HEK293 (cell line): ENCODE measurements around the gene AGAP9.
"Not testable (repeated sequence)": the region's sequence is repeated elsewhere in the genome, so short reads cannot be mapped to it uniquely, and the experiment has no call there.

Experiments
- CTCF ChIA-PET: fragments of 350-600 bp; formaldehyde crosslinking; extraction: SDS; loops from one replicate; lab custom pipeline; 2021; ENCODE audit warnings: antibody characterized with exemption; lab: Yijun Ruan, JAX
- POLR2A ChIA-PET: fragments of 300-600 bp; formaldehyde crosslinking; extraction: SDS; loops from one replicate; lab custom pipeline; 2020; ENCODE audit warnings: antibody characterized with exemption, inconsistent platforms; lab: Yijun Ruan, JAX
- H3K27ac ChIP-seq: fragments of 200-500 bp; sonication (Bioruptor generic); 2 replicates; pipeline ENCODE4 v1.5.1; 2014; ENCODE audit warnings: low read depth, low read length, control low read depth, inconsistent platforms; ENCODE audit errors: extremely low read depth
- H3K36me3 ChIP-seq, 2 experiments: fragments of 200-500 bp in 1 of 2; sonication (Bioruptor generic) in 1 of 2; 1 replicate in 1 of 2; 2 replicates in 1 of 2; pipeline ENCODE4 v1.5.1; 2014 to 2017; ENCODE audit warnings: inconsistent platforms in 2 of 2, low read length in 2 of 2; ENCODE audit not compliant: control insufficient read depth in 2 of 2, insufficient read depth in 1 of 2
- H3K4me1 ChIP-seq: fragments of 200-500 bp; sonication (Bioruptor generic); 2 replicates; pipeline ENCODE4 v1.5.1; 2014; ENCODE audit warnings: mild to moderate bottlenecking, low read length, inconsistent platforms; ENCODE audit not compliant: control insufficient read depth, insufficient read depth
- H3K4me3 ChIP-seq: 2 replicates; pipeline ENCODE4 v1.5.1; 2011; ENCODE audit warnings: low read depth, mild to moderate bottlenecking, control low read depth, low read length, moderate library complexity
- H3K9me3 ChIP-seq: fragments of 200-500 bp; sonication (Bioruptor generic); 2 replicates; pipeline ENCODE4 v1.5.1; 2014; ENCODE audit warnings: low read depth, low read length, inconsistent platforms; ENCODE audit not compliant: control insufficient read depth, insufficient read depth
- BCL11B ChIP-seq: fragments of 450-650 bp; formaldehyde crosslinking; IDR thresholded peaks from 2 replicates; pipeline ENCODE4 v1.5.1; 2016; ENCODE audit warnings: low read depth, missing biosample characterization, missing genetic modification characterization
- CTCF ChIP-seq: fragments of 450-650 bp; formaldehyde crosslinking; IDR thresholded peaks from 2 replicates; pipeline ENCODE4 v1.5.1; 2016; ENCODE audit warnings: missing biosample characterization, missing genetic modification characterization
- KLF7 ChIP-seq: fragments of 450-650 bp; formaldehyde crosslinking; IDR thresholded peaks from 2 replicates; pipeline ENCODE4 v1.5.1; 2016; ENCODE audit warnings: missing biosample characterization, missing genetic modification characterization, borderline replicate concordance
- KLF9 ChIP-seq: fragments of 450-650 bp; formaldehyde crosslinking; IDR thresholded peaks from 2 replicates; pipeline ENCODE4 v1.5.1; 2016; ENCODE audit warnings: missing biosample characterization, missing genetic modification characterization, low read depth
- PRDM10 ChIP-seq: fragments of 450-650 bp; formaldehyde crosslinking; IDR thresholded peaks from 2 replicates; pipeline ENCODE4 v1.5.1; 2016; ENCODE audit warnings: missing biosample characterization, missing genetic modification characterization
- RBAK ChIP-seq: fragments of 450-650 bp; formaldehyde crosslinking; IDR thresholded peaks from 2 replicates; pipeline ENCODE4 v1.5.1; 2016; ENCODE audit warnings: missing biosample characterization, missing genetic modification characterization
- REST ChIP-seq: fragments of 450-650 bp; formaldehyde crosslinking; IDR thresholded peaks from 2 replicates; pipeline ENCODE4 v1.5.1; 2016; ENCODE audit warnings: missing biosample characterization, missing genetic modification characterization
- TSHZ1 ChIP-seq: fragments of 450-650 bp; formaldehyde crosslinking; IDR thresholded peaks from 2 replicates; pipeline ENCODE4 v1.5.1; 2016; ENCODE audit warnings: missing biosample characterization, missing genetic modification characterization, borderline replicate concordance
- YY2 ChIP-seq: fragments of 450-650 bp; formaldehyde crosslinking; IDR thresholded peaks from 2 replicates; pipeline ENCODE4 v1.5.1; 2016; ENCODE audit warnings: missing biosample characterization, missing genetic modification characterization
- ZBTB1 ChIP-seq: fragments of 450-650 bp; formaldehyde crosslinking; IDR thresholded peaks from 2 replicates; pipeline ENCODE4 v1.5.1; 2016; ENCODE audit warnings: missing biosample characterization, missing genetic modification characterization
- ZFP3 ChIP-seq: fragments of 450-650 bp; formaldehyde crosslinking; IDR thresholded peaks from 2 replicates; pipeline ENCODE4 v1.5.1; 2016; ENCODE audit warnings: low read depth, missing biosample characterization, missing genetic modification characterization
- ZFP37 ChIP-seq: fragments of 450-650 bp; formaldehyde crosslinking; IDR thresholded peaks from 2 replicates; pipeline ENCODE4 v1.5.1; 2016; ENCODE audit warnings: missing biosample characterization, missing genetic modification characterization
- ZIC2 ChIP-seq: fragments of 450-650 bp; formaldehyde crosslinking; IDR thresholded peaks from 2 replicates; pipeline ENCODE4 v1.5.1; 2016; ENCODE audit warnings: missing biosample characterization, missing genetic modification characterization
- ZNF121 ChIP-seq: fragments of 450-650 bp; formaldehyde crosslinking; IDR thresholded peaks from 2 replicates; pipeline ENCODE4 v1.5.1; 2016; ENCODE audit warnings: missing biosample characterization, missing genetic modification characterization
- ZNF394 ChIP-seq: fragments of 450-650 bp; formaldehyde crosslinking; IDR thresholded peaks from 2 replicates; pipeline ENCODE4 v1.5.1; 2016; ENCODE audit warnings: missing biosample characterization, missing genetic modification characterization, mild to moderate bottlenecking, moderate library complexity, borderline replicate concordance
- ZNF426 ChIP-seq: fragments of 450-650 bp; formaldehyde crosslinking; IDR thresholded peaks from 2 replicates; pipeline ENCODE4 v1.5.1; 2017; ENCODE audit warnings: missing biosample characterization, missing genetic modification characterization, mild to moderate bottlenecking, inconsistent platforms, moderate library complexity
- ZNF561 ChIP-seq: fragments of 450-650 bp; IDR thresholded peaks from 2 replicates; pipeline ENCODE4 v1.5.1; 2018; ENCODE audit warnings: missing biosample characterization, missing genetic modification characterization, borderline replicate concordance
- ZNF610 ChIP-seq: fragments of 450-650 bp; formaldehyde crosslinking; IDR thresholded peaks from 2 replicates; pipeline ENCODE4 v1.5.1; 2016; ENCODE audit warnings: missing biosample characterization, missing genetic modification characterization, borderline replicate concordance
- ZNF768 ChIP-seq: fragments of 450-650 bp; formaldehyde crosslinking; IDR thresholded peaks from 2 replicates; pipeline ENCODE4 v1.5.1; 2018; ENCODE audit warnings: missing biosample characterization, mild to moderate bottlenecking, missing genetic modification characterization
- ZXDB ChIP-seq: fragments of 450-650 bp; formaldehyde crosslinking; IDR thresholded peaks from 2 replicates; pipeline ENCODE4 v1.5.1; 2016; ENCODE audit warnings: missing biosample characterization, missing genetic modification characterization

The AGAP9 gene

GRCh38 chr10:47553860-47554247 is 30.4 kb upstream of the AGAP9 start (continued):
- peak; percentile 66; the same call in 1 of the 2 replicates for TF ChIP-seq TSHZ1
- TF ChIP-seq RBAK (tag by site-specific recombination) = peak; percentile 77; the same call in 1 of the 2 replicates
- TF ChIP-seq ZBTB1 (tag by site-specific recombination) = peak; percentile 94
- TF ChIP-seq ZNF426 (tag by site-specific recombination) = peak; percentile 98
- 0 out of 2 replicates have a peak, but pooled peaks have one; percentile 33 for TF ChIP-seq ZNF610 (tag by site-specific recombination)

- H3K9me3 ChIP-seq, POLR2A ChIA-PET, CTCF ChIA-PET, H3K36me3 ChIP-seq, H3K4me1 ChIP-seq: not testable (repeated sequence)
- peak overlapping the region; percentile 86 for H3K4me3 ChIP-seq
- peak overlapping the region; percentile 70 for H3K27ac ChIP-seq
- TF ChIP-seq YY2 (tag by site-specific recombination) = 0 out of 2 replicates have a peak, but pooled peaks have one; percentile 19
- TF ChIP-seq ZNF561 = peak; percentile 93
- TF ChIP-seq ZFP37 = peak; percentile 99
- TF ChIP-seq KLF9 (tag by site-specific recombination) = peak; percentile 50; the same call in 1 of the 2 replicates
- 0 out of 2 replicates have a peak, but pooled peaks have one; percentile 65 for TF ChIP-seq ZNF121
- TF ChIP-seq CTCF (tag by site-specific recombination) = peak; percentile 36; the same call in 1 of the 2 replicates
- TF ChIP-seq ZXDB = peak; percentile 93
- 0 out of 2 replicates have a peak, but pooled peaks have one; percentile 67 for TF ChIP-seq BCL11B (tag by site-specific recombination)
- peak; percentile 73 for TF ChIP-seq ZNF610 (tag by site-specific recombination)
- peak; percentile 79 for TF ChIP-seq REST (tag by site-specific recombination)
- TF ChIP-seq ZNF394 = peak; percentile 60; the same call in 1 of the 2 replicates
- TF ChIP-seq PRDM10 (tag by site-specific recombination) = peak; percentile 69
- TF ChIP-seq ZIC2 (tag by site-specific recombination) = peak; percentile 28; the same call in 1 of the 2 replicates
- peak; percentile 54; the same call in 1 of the 2 replicates for TF ChIP-seq ZNF768
- TF ChIP-seq ZFP3 (tag by site-specific recombination) = 0 out of 2 replicates have a peak, but pooled peaks have one; percentile 18
- peak; percentile 62; the same call in 1 of the 2 replicates for TF ChIP-seq KLF7 (tag by site-specific recombination)
Observed at GRCh38 chr10:47553214-47553859, 29.9 kb upstream of the AGAP9 start.
